Measurements from ENCODE around the gene TCEA2. TPM values are rescaled to one million over a fixed set of nuclear protein-coding genes. Genes with fewer than 3 reads are reported as not detected.

TCEA2 gene
- total and polyA plus RNA-seq, 2 of the 13 experiments (the other 11 are each of a cell fraction or from before 2014, with no cell fraction given): 28.1 to 33.7 TPM

DNA sequence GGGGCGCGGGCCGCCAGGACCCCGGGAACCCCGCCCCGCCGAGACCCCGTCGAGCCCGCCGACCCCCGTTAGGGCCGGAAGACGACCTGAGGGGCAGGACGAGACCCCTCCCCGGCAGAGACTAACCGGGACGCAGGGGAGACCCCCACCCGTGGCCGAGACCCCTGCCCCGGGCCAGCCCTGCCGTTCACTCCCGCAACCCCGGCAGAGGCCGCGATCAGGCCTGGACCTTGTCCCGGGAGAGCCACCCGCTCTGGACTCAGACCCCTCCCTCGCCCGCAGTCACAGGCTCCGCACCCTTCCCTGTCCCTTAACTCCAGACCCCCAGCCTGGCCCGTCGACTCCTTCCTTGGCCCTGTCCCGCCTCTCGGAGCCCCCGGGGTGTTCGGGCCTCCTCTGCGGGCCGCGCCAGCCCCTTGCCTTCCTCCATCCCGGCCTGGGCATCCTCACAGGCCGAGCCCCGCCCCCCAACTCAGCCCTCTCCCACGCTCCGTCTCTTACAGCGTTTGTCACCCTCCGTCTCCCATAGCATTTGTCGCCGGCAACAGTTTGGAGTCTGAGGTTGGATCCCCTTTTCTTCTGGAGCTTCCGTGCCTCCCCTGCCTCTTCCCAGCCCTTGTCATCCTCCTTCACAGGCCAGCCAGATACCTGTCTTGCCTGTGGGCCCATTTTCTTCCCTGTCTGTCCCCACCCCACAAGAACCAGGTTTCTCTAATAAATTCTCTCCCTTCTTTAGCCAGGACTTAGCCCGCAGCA lies 569 bp downstream of the TCEA2 start (continued):
- no peak for TF ChIP-seq RERE (CRISPR knock-in tag; IDR thresholded peaks at IDR 0.05; ENCODE audit: low read depth)
- peak in 1 of 2 experiments; percentile 68; a peak in 1 of 4 replicates for TF ChIP-seq POLR2A (IDR thresholded peaks at IDR 0.05; ENCODE audit: insufficient read depth in 1 of 2, low read depth in 2 of 2, low read length in 2 of 2)
- peak; percentile 15; the same call in 1 of the 2 replicates for TF ChIP-seq ZNF678 (CRISPR knock-in tag; IDR thresholded peaks at IDR 0.05)
- no peak for TF ChIP-seq ARNT2 (CRISPR knock-in tag; IDR thresholded peaks at IDR 0.05; ENCODE audit: low read depth)
- TF ChIP-seq, protein P1, sequence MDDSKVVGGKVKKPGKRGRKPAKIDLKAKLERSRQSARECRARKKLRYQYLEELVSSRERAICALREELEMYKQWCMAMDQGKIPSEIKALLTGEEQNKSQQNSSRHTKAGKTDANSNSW (CRISPR knock-in tag; IDR thresholded peaks at IDR 0.05; ENCODE audit: borderline replicate concordance): 0 out of 2 replicates have a peak, but pooled peaks have one; percentile 16
- peak; percentile 76; the same call in 1 of the 2 replicates for TF ChIP-seq ZNF225 (CRISPR knock-in tag; IDR thresholded peaks at IDR 0.05)
- peak; percentile 96; the same call in 1 of the 2 replicates for TF ChIP-seq MTF2 (CRISPR knock-in tag; IDR thresholded peaks at IDR 0.05; ENCODE audit: borderline replicate concordance)
- TF ChIP-seq, protein P2, sequence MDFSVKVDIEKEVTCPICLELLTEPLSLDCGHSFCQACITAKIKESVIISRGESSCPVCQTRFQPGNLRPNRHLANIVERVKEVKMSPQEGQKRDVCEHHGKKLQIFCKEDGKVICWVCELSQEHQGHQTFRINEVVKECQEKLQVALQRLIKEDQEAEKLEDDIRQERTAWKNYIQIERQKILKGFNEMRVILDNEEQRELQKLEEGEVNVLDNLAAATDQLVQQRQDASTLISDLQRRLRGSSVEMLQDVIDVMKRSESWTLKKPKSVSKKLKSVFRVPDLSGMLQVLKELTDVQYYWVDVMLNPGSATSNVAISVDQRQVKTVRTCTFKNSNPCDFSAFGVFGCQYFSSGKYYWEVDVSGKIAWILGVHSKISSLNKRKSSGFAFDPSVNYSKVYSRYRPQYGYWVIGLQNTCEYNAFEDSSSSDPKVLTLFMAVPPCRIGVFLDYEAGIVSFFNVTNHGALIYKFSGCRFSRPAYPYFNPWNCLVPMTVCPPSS (IDR thresholded peaks at IDR 0.05): no peak
- TF ChIP-seq ZNF580 (CRISPR knock-in tag; IDR thresholded peaks at IDR 0.05; ENCODE audit: borderline replicate concordance, low read depth): peak; percentile 57; the same call in 1 of the 2 replicates
- peak; percentile 86; the same call in 1 of the 2 replicates for TF ChIP-seq ARID2 (CRISPR knock-in tag; IDR thresholded peaks at IDR 0.05; ENCODE audit: borderline replicate concordance)
- peak; percentile 65; the same call in 1 of the 2 replicates for TF ChIP-seq KLF15 (CRISPR knock-in tag; IDR thresholded peaks at IDR 0.05; ENCODE audit: borderline replicate concordance)
- TF ChIP-seq NR0B2 (CRISPR knock-in tag; IDR thresholded peaks at IDR 0.05): peak; percentile 78
- peak; percentile 63; the same call in 1 of the 2 replicates for TF ChIP-seq KLF12 (CRISPR knock-in tag; IDR thresholded peaks at IDR 0.05; ENCODE audit: borderline replicate concordance)
- TF ChIP-seq CBX5 (CRISPR knock-in tag; IDR thresholded peaks at IDR 0.05; ENCODE audit: borderline replicate concordance): 0 out of 2 replicates have a peak, but pooled peaks have one; percentile 14
- TF ChIP-seq BHLHE40 (IDR thresholded peaks at IDR 0.05; ENCODE audit: low read length): peak; percentile 17; the same call in 1 of the 2 replicates
- TF ChIP-seq ARHGAP35 (CRISPR knock-in tag; IDR thresholded peaks at IDR 0.05; ENCODE audit: borderline replicate concordance): 0 out of 2 replicates have a peak, but pooled peaks have one; percentile 72
- TF ChIP-seq ZNF3 (CRISPR knock-in tag; IDR thresholded peaks at IDR 0.05): no peak
- peak; percentile 18 to 71; a peak in 1 of 4 replicates for TF ChIP-seq KLF16 (CRISPR knock-in tag; IDR thresholded peaks at IDR 0.05)
